LNCaP clone FGC (cell line): ENCODE data around the gene FBXO39.

ENCODE experiments used
- DNase-seq: peaks from one replicate; pipeline ENCODE4 v3.0.0-alpha.2; 2011; ENCODE audit warnings: low read depth
- H3K4me3 ChIP-seq: 2 replicates; pipeline ENCODE4 v1.5.1; 2011; ENCODE audit warnings: mild to moderate bottlenecking, low read depth, low read length, control low read depth
- CTCF ChIP-seq: IDR thresholded peaks from 2 replicates; pipeline ENCODE4 v1.5.1; 2012; ENCODE audit warnings: mild to moderate bottlenecking; ENCODE audit not compliant: control insufficient read depth, insufficient read depth; ENCODE audit errors: extremely low read depth

FBXO39 gene

DNA sequence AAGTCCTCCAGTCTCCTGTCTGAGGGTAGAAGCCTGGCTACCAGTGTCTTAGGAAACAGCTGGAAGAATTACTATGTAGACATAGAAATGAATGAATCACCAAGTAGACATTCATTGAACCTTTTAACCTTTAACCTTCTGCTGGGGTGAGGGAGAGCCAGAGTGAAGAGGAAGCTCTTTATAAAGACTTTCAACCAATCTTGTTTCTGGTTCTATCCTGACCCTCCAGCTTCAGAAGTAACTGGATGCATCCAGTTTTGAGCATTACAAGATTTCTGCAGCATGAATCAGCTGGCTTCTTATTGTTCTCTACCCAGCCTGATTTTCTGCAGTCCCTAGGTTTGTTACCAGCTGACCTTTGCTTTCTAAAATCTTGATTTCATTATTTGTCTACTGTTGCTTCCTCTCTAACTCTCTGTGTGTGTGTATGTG is 47.0 kb downstream of the FBXO39 start:
- no peak overlapping the region for H3K4me3 ChIP-seq
- no peak for TF ChIP-seq CTCF
- no peak for DNase-seq

DNA sequence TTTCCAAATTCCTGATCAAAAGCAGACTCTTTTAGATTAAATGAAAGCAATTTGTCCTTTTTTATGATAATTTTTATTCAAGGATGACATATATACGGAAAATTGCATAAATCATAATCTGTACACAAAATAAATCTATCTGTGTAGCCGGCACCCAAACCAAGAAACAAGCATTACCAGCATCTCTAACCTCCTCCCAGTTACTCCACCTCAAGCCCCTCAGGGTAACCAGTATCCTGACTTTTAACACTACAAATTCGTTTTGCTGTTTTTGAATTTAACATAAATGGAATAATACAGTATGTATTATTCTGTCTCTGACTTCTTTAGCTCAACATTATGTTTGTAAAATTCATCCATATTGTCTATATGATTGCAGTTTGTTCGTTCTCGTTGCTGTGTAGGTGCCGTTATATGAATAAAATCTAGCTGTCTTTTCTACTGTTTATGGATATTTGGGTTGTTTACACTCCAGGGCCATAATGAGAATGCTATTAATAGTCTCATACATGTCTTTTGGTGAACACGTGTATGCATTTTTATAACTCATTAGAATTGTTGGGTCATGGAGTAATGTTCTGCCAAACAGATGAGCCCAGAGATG is 54.5 kb downstream of the FBXO39 start:
- DNase-seq, result no peak
- H3K4me3 ChIP-seq, result no peak overlapping the region
- no peak for TF ChIP-seq CTCF

DNA sequence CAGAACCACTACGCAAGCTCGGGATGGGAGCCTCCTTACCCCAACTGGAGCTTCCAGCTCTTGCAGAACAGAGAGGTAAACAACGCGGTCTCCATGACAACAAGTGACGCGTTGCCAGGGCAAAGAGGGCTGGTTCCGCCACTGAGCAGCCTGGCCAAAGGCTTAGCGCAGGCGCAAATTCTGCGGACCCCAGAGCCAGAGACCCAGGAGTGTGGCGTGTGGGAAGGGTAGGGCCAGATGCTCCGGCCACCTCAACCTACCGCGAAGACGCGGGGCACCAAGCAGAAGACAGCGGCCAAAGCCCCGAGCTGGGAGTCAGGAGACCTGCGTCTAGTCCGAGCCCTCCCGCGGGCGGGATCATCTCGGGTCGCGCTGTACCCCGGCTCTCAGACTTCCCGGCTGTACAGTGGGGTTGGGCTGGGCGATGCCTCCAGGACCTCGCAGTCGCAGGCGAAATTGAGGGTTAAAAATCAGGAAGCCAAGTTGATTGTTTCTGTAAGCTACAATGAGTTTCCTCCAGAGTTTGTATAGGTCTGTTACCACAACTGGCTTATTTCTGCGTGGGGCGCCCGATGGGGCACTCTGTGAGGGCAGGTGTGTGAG is 55.7 kb downstream of the FBXO39 start, which contains the start of gene TEKT1:
TSS of gene TEKT1 (minus strand) at position 69 of the 603 bp plus-strand sequence. CDS start 1,353 bp downstream, outside the sequence.
- peak within 1 kb of the TSS; percentile 17 for H3K4me3 ChIP-seq
- TF ChIP-seq CTCF, result no peak
- peak; percentile 38 for DNase-seq
